ENCODE measurements around the gene WWOX. TPM values are rescaled to one million over a fixed set of nuclear protein-coding genes. Genes with fewer than 3 reads are reported as not detected.
A peak's percentile ranks its signal among the peaks of the same experiment; 100 is the strongest.

The WWOX gene
- total and polyA plus RNA-seq, 2 of the 8 experiments (the other 6 are each of a cell fraction or from before 2014, with no cell fraction given) = 5.4 to 16.7 TPM

DNA sequence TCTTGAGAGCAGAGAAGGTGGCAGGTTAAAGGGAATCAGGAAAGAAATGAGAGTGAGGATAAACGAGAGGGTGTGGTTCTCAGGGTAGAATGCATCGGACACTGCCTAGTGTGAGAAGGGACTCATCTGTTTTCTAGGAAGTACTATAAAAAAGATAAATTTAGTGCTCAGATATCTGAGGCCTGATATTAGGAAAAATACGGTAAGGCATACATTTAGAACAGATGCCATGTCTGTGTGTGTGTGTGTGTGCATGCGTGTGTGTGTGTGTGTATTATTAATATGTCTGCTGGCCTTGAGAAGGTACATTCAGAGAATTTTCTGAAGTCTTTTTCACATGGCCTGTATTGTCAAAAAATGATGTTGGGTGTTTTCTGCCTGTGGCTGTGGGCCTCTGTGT, 1086.3 kb downstream of the WWOX start (continued):
- TF ChIP-seq, protein P1, sequence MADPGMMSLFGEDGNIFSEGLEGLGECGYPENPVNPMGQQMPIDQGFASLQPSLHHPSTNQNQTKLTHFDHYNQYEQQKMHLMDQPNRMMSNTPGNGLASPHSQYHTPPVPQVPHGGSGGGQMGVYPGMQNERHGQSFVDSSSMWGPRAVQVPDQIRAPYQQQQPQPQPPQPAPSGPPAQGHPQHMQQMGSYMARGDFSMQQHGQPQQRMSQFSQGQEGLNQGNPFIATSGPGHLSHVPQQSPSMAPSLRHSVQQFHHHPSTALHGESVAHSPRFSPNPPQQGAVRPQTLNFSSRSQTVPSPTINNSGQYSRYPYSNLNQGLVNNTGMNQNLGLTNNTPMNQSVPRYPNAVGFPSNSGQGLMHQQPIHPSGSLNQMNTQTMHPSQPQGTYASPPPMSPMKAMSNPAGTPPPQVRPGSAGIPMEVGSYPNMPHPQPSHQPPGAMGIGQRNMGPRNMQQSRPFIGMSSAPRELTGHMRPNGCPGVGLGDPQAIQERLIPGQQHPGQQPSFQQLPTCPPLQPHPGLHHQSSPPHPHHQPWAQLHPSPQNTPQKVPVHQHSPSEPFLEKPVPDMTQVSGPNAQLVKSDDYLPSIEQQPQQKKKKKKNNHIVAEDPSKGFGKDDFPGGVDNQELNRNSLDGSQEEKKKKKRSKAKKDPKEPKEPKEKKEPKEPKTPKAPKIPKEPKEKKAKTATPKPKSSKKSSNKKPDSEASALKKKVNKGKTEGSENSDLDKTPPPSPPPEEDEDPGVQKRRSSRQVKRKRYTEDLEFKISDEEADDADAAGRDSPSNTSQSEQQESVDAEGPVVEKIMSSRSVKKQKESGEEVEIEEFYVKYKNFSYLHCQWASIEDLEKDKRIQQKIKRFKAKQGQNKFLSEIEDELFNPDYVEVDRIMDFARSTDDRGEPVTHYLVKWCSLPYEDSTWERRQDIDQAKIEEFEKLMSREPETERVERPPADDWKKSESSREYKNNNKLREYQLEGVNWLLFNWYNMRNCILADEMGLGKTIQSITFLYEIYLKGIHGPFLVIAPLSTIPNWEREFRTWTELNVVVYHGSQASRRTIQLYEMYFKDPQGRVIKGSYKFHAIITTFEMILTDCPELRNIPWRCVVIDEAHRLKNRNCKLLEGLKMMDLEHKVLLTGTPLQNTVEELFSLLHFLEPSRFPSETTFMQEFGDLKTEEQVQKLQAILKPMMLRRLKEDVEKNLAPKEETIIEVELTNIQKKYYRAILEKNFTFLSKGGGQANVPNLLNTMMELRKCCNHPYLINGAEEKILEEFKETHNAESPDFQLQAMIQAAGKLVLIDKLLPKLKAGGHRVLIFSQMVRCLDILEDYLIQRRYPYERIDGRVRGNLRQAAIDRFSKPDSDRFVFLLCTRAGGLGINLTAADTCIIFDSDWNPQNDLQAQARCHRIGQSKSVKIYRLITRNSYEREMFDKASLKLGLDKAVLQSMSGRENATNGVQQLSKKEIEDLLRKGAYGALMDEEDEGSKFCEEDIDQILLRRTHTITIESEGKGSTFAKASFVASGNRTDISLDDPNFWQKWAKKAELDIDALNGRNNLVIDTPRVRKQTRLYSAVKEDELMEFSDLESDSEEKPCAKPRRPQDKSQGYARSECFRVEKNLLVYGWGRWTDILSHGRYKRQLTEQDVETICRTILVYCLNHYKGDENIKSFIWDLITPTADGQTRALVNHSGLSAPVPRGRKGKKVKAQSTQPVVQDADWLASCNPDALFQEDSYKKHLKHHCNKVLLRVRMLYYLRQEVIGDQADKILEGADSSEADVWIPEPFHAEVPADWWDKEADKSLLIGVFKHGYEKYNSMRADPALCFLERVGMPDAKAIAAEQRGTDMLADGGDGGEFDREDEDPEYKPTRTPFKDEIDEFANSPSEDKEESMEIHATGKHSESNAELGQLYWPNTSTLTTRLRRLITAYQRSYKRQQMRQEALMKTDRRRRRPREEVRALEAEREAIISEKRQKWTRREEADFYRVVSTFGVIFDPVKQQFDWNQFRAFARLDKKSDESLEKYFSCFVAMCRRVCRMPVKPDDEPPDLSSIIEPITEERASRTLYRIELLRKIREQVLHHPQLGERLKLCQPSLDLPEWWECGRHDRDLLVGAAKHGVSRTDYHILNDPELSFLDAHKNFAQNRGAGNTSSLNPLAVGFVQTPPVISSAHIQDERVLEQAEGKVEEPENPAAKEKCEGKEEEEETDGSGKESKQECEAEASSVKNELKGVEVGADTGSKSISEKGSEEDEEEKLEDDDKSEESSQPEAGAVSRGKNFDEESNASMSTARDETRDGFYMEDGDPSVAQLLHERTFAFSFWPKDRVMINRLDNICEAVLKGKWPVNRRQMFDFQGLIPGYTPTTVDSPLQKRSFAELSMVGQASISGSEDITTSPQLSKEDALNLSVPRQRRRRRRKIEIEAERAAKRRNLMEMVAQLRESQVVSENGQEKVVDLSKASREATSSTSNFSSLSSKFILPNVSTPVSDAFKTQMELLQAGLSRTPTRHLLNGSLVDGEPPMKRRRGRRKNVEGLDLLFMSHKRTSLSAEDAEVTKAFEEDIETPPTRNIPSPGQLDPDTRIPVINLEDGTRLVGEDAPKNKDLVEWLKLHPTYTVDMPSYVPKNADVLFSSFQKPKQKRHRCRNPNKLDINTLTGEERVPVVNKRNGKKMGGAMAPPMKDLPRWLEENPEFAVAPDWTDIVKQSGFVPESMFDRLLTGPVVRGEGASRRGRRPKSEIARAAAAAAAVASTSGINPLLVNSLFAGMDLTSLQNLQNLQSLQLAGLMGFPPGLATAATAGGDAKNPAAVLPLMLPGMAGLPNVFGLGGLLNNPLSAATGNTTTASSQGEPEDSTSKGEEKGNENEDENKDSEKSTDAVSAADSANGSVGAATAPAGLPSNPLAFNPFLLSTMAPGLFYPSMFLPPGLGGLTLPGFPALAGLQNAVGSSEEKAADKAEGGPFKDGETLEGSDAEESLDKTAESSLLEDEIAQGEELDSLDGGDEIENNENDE (IDR thresholded peaks at IDR 0.05; ENCODE audit: insufficient replicate concordance, low read length) = peak; percentile 98

Measured in H1 (cell line).